K562 (cell line): ENCODE measurements around the gene TCEANC2. TPM values are rescaled to one million over a fixed set of nuclear protein-coding genes. Genes with fewer than 3 reads are reported as not detected.

Experiments
- ATAC-seq: fragments of 200-7000 bp; cut with Tn5 transposase; 3 replicates; pipeline ENCODE4 v1.9.1; 2020; ENCODE audit warnings: moderate library complexity
- BruUV-seq: library from RNA; stranded (reverse); fragments of 400-500 nt; replicated peaks from 2 replicates; lab custom pipeline; 2021; lab: Mats Ljungman, UMichigan
- CTCF ChIA-PET: fragments of 300-600 bp; formaldehyde crosslinking; extraction: SDS; loops from one replicate; lab custom pipeline; 2021; ENCODE audit warnings: low intra/inter-chr PET ratio; lab: Yijun Ruan, JAX
- POLR2A ChIA-PET: fragments of 300-600, 350-650 bp; sonication (Branson Sonifier 250); formaldehyde crosslinking; extraction: SDS; loops from one replicate; lab custom pipeline; 2021; ENCODE audit warnings: antibody characterized with exemption, inconsistent platforms; lab: Yijun Ruan, JAX
- DNase-seq, 4 experiments: peaks; one replicate each; pipeline versions ENCODE4 v3.0.0 to v3.0.0-alpha.2; 2011 to 2018; ENCODE audit warnings: low spot score in 3 of 4, mixed read lengths in 3 of 4; ENCODE audit errors: extremely low read depth in 1 of 4
- FAIRE-seq: peaks from 2 replicates; lab custom pipeline; 2011; peaks lifted over from hg19 to GRCh38; lab: Jason Lieb, UNC
- H2AFZ ChIP-seq: 2 replicates; pipeline ENCODE4 v1.6.0; 2011; ENCODE audit warnings: low read depth, low read length, control low read depth, inconsistent platforms
- H3K27ac ChIP-seq: fragments of 200-600 bp; 3 replicates; pipeline ENCODE4 v1.8.0; 2011; ENCODE audit warnings: low read depth, mild to moderate bottlenecking, control low read depth, inconsistent platforms, low read length, moderate library complexity, mixed read lengths; ENCODE audit errors: extremely low read depth
- H3K27me3 ChIP-seq, 2 experiments: fragments of 300-600 bp in 1 of 2; 2 replicates in 1 of 2; 3 replicates in 1 of 2; pipeline versions ENCODE4 v1.6.0 to v1.8.0; 2011; ENCODE audit warnings: inconsistent platforms in 2 of 2, low read length in 2 of 2, mild to moderate bottlenecking in 1 of 2, mixed read lengths in 1 of 2, moderate library complexity in 1 of 2; ENCODE audit not compliant: control insufficient read depth in 2 of 2, insufficient read depth in 2 of 2
- H3K36me3 ChIP-seq: fragments of 300-600 bp; 3 replicates; pipeline ENCODE4 v1.8.0; 2011; ENCODE audit warnings: mild to moderate bottlenecking, low read length, inconsistent platforms; ENCODE audit not compliant: control insufficient read depth, insufficient read depth
- H3K4me1 ChIP-seq, 2 experiments: fragments of 200-600 bp in 1 of 2; replicated peaks in 1 of 2; 2 replicates in 1 of 2; 3 replicates in 1 of 2; pipeline versions ENCODE4 v1.5.1 to v1.8.0; 2011; ENCODE audit warnings: inconsistent platforms in 2 of 2, low read length in 2 of 2, mild to moderate bottlenecking in 1 of 2, mixed read lengths in 1 of 2, moderate library complexity in 1 of 2; ENCODE audit not compliant: control insufficient read depth in 2 of 2, insufficient read depth in 2 of 2
- H3K4me2 ChIP-seq: 2 replicates; pipeline ENCODE4 v1.6.1; 2011; ENCODE audit warnings: low read length, control low read depth, inconsistent platforms, mixed read lengths; ENCODE audit not compliant: insufficient read depth
- H3K4me3 ChIP-seq: fragments of 200-600 bp; sonication (generic), shearing (Covaris generic); 2 replicates; pipeline ENCODE4 v1.5.1; 2016; ENCODE audit warnings: control low read depth, inconsistent platforms
- H3K79me2 ChIP-seq: fragments of 200-600 bp; 3 replicates; pipeline ENCODE4 v1.8.0; 2011; ENCODE audit warnings: low read length, inconsistent platforms; ENCODE audit not compliant: control insufficient read depth, insufficient read depth
- H3K9ac ChIP-seq, 2 experiments: 2 replicates each; pipeline versions ENCODE4 v1.6.0 to v1.6.1; 2011; ENCODE audit warnings: low read depth in 2 of 2, low read length in 2 of 2, control low read depth in 1 of 2, inconsistent platforms in 1 of 2, mild to moderate bottlenecking in 1 of 2, mixed read lengths in 1 of 2; ENCODE audit not compliant: insufficient read depth in 1 of 2
- H3K9me1 ChIP-seq: one replicate; pipeline ENCODE4 v1.6.0; 2011; ENCODE audit warnings: inconsistent platforms, mild to moderate bottlenecking, low read length, moderate library complexity; ENCODE audit not compliant: control insufficient read depth, insufficient read depth
- H3K9me3 ChIP-seq: replicated peaks from 2 replicates; pipeline ENCODE4 v1.5.1; 2011; ENCODE audit warnings: low read depth, low read length, inconsistent platforms; ENCODE audit not compliant: control insufficient read depth, insufficient read depth
- H4K20me1 ChIP-seq: replicated peaks from 2 replicates; pipeline ENCODE4 v1.6.1; 2011; ENCODE audit warnings: low read length, inconsistent platforms, mixed read lengths; ENCODE audit not compliant: control insufficient read depth, insufficient read depth
- GABPA ChIP-seq: fragments of 200-800 bp; sonication (Bioruptor generic); conservative IDR thresholded peaks from 2 replicates; pipeline ENCODE4 v1.6.1; 2016; ENCODE audit warnings: low read depth, missing genetic modification characterization, missing compliant biosample characterization
- KLF10 ChIP-seq: fragments of 250-450 bp; sonication (Bioruptor Pico); IDR thresholded peaks from 2 replicates; pipeline ENCODE4 v1.6.1; 2021; ENCODE audit warnings: matching md5 sums
- SNRNP70 ChIP-seq: fragments of 200-400 bp; formaldehyde crosslinking; optimal IDR thresholded peaks from 2 replicates; pipeline ENCODE3; 2017; ENCODE audit warnings: low read depth, low read length
- ZBTB33 ChIP-seq: sonication (generic); formaldehyde crosslinking; IDR thresholded peaks from 2 replicates; pipeline ENCODE4 v1.8.1; 2023; ENCODE audit warnings: mild to moderate bottlenecking, missing genetic modification reagents
- WGBS: fragments of 100-300 bp; shearing (Covaris generic); methylation state at CpG from one replicate; pipeline ENCODE4 v1.1.6; 2016; ENCODE audit warnings: low coverage, mixed read lengths; ENCODE audit not compliant: insufficient coverage; ENCODE audit errors: missing lambda C conversion rate; 5-methylcytosine and 5-hydroxymethylcytosine counted together
- in situ Hi-C: fragments of 300-500 bp; cut with MboI; formaldehyde crosslinking; loops from 4 replicates; pipeline ENCODE4 v1.15.0; 2018; ENCODE audit warnings: inconsistent platforms, mixed read lengths
- intact Hi-C: fragments of 100-400 bp; cut with micrococcal nuclease; formaldehyde crosslinking; loops from 2 replicates; pipeline ENCODE4 v1.14.2; 2022
- polyA plus RNA-seq, 8 experiments: library from polyadenylated mRNA; depleted of rRNA in 4 of 8; stranded (reverse) in 5 of 8; unstranded in 3 of 8; fragments of >200 nt; fragmentation: Nextera tagmentation in 2 of 8; fragmentation: Illumina TruSeq in 1 of 8; extraction: Ambion mirVana in 2 of 8; extraction: Trizol in 1 of 8; gene quantifications; 2 replicates each; pipeline versions ENCODE4 v1.2.1 to v1.2.3, GENCODE V29; 2011 to 2014; ENCODE audit warnings: inconsistent platforms in 1 of 8, missing spikeins in 1 of 8
- total RNA-seq, 7 experiments: library from RNA; depleted of rRNA in 6 of 7; stranded (reverse); fragments of >200 nt in 6 of 7; fragmentation: Illumina TruSeq in 2 of 7; extraction: Trizol in 2 of 7; gene quantifications; 2 replicates each; pipeline versions ENCODE4 v1.2.1 to v1.2.3, GENCODE V29; 2011 to 2021; ENCODE audit warnings: low replicate concordance in 1 of 7
- TF ChIP-seq, protein P1 (sequence below), 2 experiments: IDR thresholded peaks in 1 of 2; conservative IDR thresholded peaks in 1 of 2; 2 replicates each; pipeline ENCODE4 v1.6.1; 2016; ENCODE audit warnings: low read depth in 2 of 2, mild to moderate bottlenecking in 1 of 2, missing compliant biosample characterization in 1 of 2, missing genetic modification characterization in 1 of 2, moderate library complexity in 1 of 2

Gene TCEANC2
- total and polyA plus RNA-seq, 9 of the 15 experiments (the other 6 are each of a cell fraction or from before 2014, with no cell fraction given) = 3.3 to 10.2 (median 7.0) TPM

DNA sequence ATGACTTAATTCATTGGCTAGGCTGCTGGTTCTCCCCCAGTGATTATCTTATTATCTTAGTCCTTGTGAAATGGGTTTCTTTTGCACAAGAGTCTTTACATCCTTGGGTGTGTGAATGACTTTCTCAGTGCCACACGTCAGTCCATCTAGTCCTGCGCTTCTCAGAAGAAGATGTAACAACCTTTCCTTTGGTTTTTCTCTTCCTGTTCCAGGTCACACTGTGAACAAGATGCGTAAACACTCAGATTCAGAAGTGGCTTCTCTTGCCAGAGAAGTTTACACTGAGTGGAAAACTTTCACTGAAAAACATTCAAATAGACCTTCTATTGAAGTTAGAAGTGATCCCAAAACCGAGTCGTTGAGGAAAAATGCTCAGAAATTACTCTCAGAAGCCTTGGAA, 35.0 kb downstream of the TCEANC2 start:
- DNase-seq = no peak
- Histone ChIP-seq H3K4me2 (no peak overlapping the region), H3K27me3 (no peaks in the 10 kb centered on the region)
- no peak for ATAC-seq
- no peak for TF ChIP-seq KLF10 (CRISPR knock-in tag)
- TF ChIP-seq, protein P1, sequence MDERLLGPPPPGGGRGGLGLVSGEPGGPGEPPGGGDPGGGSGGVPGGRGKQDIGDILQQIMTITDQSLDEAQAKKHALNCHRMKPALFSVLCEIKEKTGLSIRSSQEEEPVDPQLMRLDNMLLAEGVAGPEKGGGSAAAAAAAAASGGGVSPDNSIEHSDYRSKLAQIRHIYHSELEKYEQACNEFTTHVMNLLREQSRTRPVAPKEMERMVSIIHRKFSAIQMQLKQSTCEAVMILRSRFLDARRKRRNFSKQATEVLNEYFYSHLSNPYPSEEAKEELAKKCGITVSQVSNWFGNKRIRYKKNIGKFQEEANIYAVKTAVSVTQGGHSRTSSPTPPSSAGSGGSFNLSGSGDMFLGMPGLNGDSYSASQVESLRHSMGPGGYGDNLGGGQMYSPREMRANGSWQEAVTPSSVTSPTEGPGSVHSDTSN (CRISPR knock-in tag; IDR thresholded peaks at IDR 0.05; ENCODE audit: low read depth) = no peak
- TF ChIP-seq, protein P1 (tag; conservative IDR thresholded peaks at IDR 0.05; ENCODE audit: low read depth) = no peak
- no peak for TF ChIP-seq ZBTB33 (CRISPR knock-in tag)
- no peak for TF ChIP-seq SNRNP70
- TF ChIP-seq GABPA (tag) = no peak
- TF ChIP-seq, all 486 proteins: peak for 0
- Histone ChIP-seq H3K27ac (no peak overlapping the region), H3K4me3 (no peak overlapping the region), H2AFZ (no peak overlapping the region), H3K4me1 (no peaks in the 10 kb centered on the region), H3K9me1 (no peaks in the 10 kb centered on the region), H3K9me3 (no peaks in the 10 kb centered on the region), H3K9ac (no peak overlapping the region), H3K36me3 (no peaks in the 10 kb centered on the region), H4K20me1 (no peaks in the 10 kb centered on the region), H3K79me2 (no peaks in the 10 kb centered on the region)
- intact Hi-C loops (no loop called here), in situ Hi-C loops (loop anchor here (10.0 kb wide), 1 partner anchor 224 kb away; no protein-coding TSS in a partner anchor)
- WGBS = 48% methylated on average over 5 of the region's 5 CpGs
- FAIRE-seq = no peak
- BruUV-seq = no TSS peak
- ChIA-PET CTCF (no interaction called here), POLR2A (no interaction called here)
